ENCODE measurements around the gene MRPL30.
"Not testable (repeated sequence)": the region's sequence is repeated elsewhere in the genome, so short reads cannot be mapped to it uniquely, and the experiment has no call there.

MRPL30 gene

GRCh38 chr2:99184811-99185210, 3.8 kb downstream of the MRPL30 start:
- no peak for DNase-seq (ENCODE audit: low read depth)

GRCh38 chr2:99187011-99187410, 6.0 kb downstream of the MRPL30 start:
- DNase-seq (ENCODE audit: low read depth), result no peak

DNA sequence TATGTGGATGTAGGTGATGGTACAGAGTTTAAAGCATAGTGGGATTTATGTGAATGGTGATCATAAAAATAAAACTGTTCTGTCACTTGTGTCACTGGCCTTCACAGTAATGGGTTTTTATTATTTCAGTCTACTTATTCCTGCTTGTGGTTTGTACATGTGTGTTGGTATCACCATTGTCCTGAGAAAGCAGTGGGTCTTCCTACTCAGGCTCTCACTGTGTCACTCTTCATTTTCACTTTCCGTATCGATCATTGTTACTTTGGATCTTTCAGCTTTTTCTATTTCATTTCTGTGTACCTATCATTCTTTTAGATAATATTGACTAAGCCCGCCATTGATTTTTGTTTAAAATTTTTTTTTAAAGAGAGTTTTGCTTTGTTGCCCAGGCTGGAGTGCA, 7.4 kb downstream of the MRPL30 start:
- no peak for DNase-seq (ENCODE audit: low read depth)

- no peak for DNase-seq (ENCODE audit: low read depth)
Measured at GRCh38 chr2:99190548-99190947, 9.6 kb downstream of the MRPL30 start.

DNA sequence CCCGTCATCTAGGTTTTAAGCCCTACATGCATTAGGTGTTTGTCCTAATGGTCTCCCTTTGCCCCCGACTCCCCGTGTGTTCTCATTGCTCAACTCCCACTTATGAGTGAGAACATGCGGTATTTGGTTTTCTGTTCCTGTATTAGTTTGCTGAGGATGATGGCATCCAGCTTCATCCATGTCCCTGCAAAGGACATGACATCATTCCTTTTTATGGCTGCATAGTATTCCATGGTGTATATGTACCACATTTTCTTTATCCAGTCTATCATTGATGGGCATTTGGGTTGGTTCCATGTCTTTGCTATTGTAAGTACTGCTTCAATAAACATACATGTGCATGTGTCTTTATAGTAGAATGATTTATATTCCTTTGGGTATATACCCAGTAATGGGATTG, 11.4 kb downstream of the MRPL30 start:
- DNase-seq (ENCODE audit: low read depth), result not testable (repeated sequence)

- no peak for DNase-seq (ENCODE audit: low read depth)
Measured at GRCh38 chr2:99198103-99198841, 17.3 kb downstream of the MRPL30 start.

GRCh38 chr2:99200076-99200800, 19.3 kb downstream of the MRPL30 start:
- DNase-seq (ENCODE audit: low read depth), result no peak

GRCh38 chr2:99201959-99202678, 21.1 kb downstream of the MRPL30 start:
- DNase-seq (ENCODE audit: low read depth), result no peak

- DNase-seq (ENCODE audit: low read depth), result no peak
Measured at GRCh38 chr2:99205491-99205890, 24.5 kb downstream of the MRPL30 start.

DNA sequence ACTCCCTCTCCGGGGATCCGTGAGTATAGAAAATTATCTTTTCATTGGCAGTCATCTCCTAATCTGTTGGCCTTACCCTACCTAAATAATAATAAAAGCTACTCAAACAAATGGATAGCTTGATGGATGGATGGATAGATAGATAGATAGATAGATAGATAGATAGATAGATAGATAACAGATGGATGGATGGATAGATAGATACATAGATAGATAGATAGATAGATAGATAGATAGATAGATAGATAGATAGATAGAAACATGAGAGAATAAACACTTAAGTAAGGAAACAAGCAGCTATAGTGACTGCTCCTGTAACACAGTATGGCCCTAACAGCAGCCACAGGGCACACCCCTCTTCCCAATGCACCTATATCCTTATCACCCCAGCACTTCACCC, 35.1 kb downstream of the MRPL30 start:
- DNase-seq (ENCODE audit: low read depth), result no peak

- no peak for DNase-seq (ENCODE audit: low read depth)
Measured at GRCh38 chr2:99217929-99218501, 37.0 kb downstream of the MRPL30 start.

DNA sequence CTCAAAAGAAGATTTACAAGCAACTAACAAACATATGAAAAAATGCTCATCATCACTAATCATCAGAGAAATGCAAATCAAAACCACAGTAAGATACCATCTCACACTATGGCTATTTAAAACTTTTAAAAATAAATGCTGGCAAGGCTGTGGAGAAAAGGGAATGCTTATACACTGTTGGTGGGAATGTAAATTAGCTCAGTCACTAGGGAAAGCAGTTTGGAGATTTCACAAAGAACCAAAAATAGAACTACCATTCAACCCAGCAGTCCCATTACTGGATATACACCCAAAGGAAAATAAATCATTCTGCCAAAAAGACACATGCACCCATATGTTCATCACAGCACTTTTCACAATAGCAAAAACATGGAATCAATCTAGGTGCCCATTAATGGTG, 52.2 kb downstream of the MRPL30 start:
- DNase-seq (ENCODE audit: low read depth), result not testable (repeated sequence)

DNA sequence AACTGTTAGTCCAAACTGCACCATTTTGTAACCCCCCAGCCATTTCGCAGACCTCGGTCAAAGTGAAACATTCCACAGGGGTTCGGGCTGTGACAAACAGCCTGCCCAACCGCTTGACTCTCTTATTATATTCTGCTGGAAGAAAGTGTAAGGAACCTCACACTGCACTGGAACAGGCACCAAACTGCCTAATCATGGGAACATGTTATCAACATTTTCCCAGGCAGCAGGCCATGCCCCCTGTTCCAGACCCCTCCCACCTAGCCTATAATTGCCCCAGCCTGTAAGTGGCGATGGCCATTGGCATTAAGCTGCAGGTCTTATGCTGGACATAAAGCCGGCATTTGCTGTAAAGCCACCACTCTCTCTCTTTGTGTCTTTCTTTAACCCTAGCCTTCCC, 57.6 kb downstream of the MRPL30 start:
- DNase-seq (ENCODE audit: low read depth), result no peak

DNA sequence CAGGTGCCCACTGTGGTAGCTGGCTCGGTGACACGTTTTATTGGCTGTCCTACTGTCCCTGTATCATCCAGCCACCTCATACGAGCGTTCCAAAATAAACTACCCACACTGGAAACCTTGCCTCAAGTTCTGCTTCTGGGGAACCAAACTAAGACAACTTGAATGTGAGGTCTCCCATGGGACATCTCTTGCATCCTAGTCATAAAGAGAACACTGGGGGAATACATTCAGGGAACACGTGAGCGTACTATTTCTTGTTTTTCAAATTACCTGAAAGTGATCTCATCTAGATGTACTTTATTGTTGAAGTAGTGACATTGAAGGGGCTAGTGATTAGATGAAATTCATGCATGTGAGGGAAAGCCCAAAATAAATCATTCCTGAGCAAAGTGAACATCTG, 59.4 kb downstream of the MRPL30 start:
- DNase-seq (ENCODE audit: low read depth), result no peak

DNA sequence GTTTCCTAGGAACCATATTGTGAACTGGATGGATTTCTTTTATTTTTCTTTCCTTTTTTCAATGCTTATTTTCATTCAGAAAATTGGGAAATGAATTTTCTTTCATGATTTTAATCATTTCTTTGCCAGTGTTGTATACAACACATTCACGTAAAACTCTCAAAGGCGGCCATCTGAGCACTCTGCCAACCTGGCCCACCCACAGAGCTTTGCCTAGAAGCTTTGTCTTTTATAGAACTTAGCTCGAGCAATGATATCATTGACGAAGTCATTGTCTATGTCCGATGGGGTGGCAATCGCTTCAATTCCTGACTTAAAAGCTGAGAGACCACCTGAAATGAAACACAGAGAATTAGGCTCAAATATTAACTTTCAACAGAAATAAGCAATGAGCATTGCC, 61.2 kb downstream of the MRPL30 start:
- no peak for DNase-seq (ENCODE audit: low read depth)

All from activated T-cell treated with anti-CD3 and anti-CD28 coated beads for 24 hours (primary cell).